Right lobe of liver (tissue), 6 donors: ENCODE results near the gene TAGLN3. TPM values are rescaled to one million over a fixed set of nuclear protein-coding genes. Genes with fewer than 3 reads are reported as not detected.
"Not testable (repeated sequence)": the region's sequence is repeated elsewhere in the genome, so short reads cannot be mapped to it uniquely, and the experiment has no call there.

ENCODE experiments used
- ATAC-seq, 4 donors: fragments of 200-7000 bp; cut with Tn5 transposase; one replicate each; pipeline ENCODE4 v1.9.1; 2020; ENCODE audit warnings: mild to moderate bottlenecking in 4 of 4, moderate library complexity in 4 of 4
- DNase-seq, 3 donors: peaks; one replicate each; pipeline ENCODE4 v3.0.0-alpha.2; 2020
- H3K27ac ChIP-seq, 3 donors: fragments of 200-600 bp; one replicate each; pipeline ENCODE4 v1.8.0; 2022
- H3K27me3 ChIP-seq, 2 donors: fragments of 200-600 bp; one replicate each; pipeline ENCODE4 v1.8.0; 2022
- H3K36me3 ChIP-seq, 4 donors: fragments of 200-600 bp; sonication (generic) in 1 of 4; one replicate each; pipeline versions ENCODE4 v1.5.1 to v1.8.0; 2017 to 2022; ENCODE audit warnings: control low read depth in 1 of 4
- H3K4me1 ChIP-seq, 4 donors: fragments of 200-600 bp; sonication (generic) in 1 of 4; one replicate each; pipeline versions ENCODE4 v1.5.1 to v1.8.0; 2017 to 2022; ENCODE audit warnings: control low read depth in 1 of 4
- H3K4me3 ChIP-seq, 3 donors: fragments of 200-600 bp; one replicate each; pipeline ENCODE4 v1.8.0; 2022
- H3K9me3 ChIP-seq, 4 donors: fragments of 200-600 bp; sonication (generic) in 1 of 4; one replicate each; pipeline versions ENCODE4 v1.5.1 to v1.8.0; 2017 to 2022; ENCODE audit warnings: control low read depth in 1 of 4
- CTCF ChIP-seq, 4 donors: fragments of 200-600 bp in 3 of 4; fragments of 450-650 bp in 1 of 4; IDR thresholded peaks; one replicate each; pipeline versions ENCODE4 v1.5.1 to v1.8.0; 2016 to 2022; ENCODE audit warnings: antibody characterized with exemption in 4 of 4, mild to moderate bottlenecking in 2 of 4
- POLR2A ChIP-seq: fragments of 450-650 bp; IDR thresholded peaks from one replicate; pipeline ENCODE4 v1.6.1; 2017; ENCODE audit warnings: antibody characterized with exemption, mild to moderate bottlenecking
- WGBS: methylation state at CpG from one replicate; pipeline ENCODE4 v1.1.6; 2018; ENCODE audit warnings: low coverage, low lambda C conversion rate; ENCODE audit not compliant: insufficient coverage; ENCODE audit errors: missing lambda C conversion rate; 5-methylcytosine and 5-hydroxymethylcytosine counted together
- intact Hi-C, 2 donors: fragments of 100-400 bp; cut with DNase I; formaldehyde crosslinking; loops; one replicate each; pipeline versions ENCODE4 v1.11.2 to v1.14.1; 2022
- total RNA-seq, 6 experiments: library from RNA; depleted of rRNA in 2 of 6; stranded (reverse); fragments of >200 nt in 2 of 6; fragmentation: NEBNext Ultra II Directional in 3 of 6; extraction: Animal tissue kit (Norgen Biotek cat#: 25700) in 3 of 6; gene quantifications; one replicate each; pipeline versions ENCODE4 v1.1.0 to v1.2.4, GENCODE V29; 2016 to 2023
- donor health status: DM: no; HTN: yes; CAD: no.
- donor health status: DM: no; HTN: no; CAD: no.
- donor health status: DM: no; HTN: no; CAD: no.
- donor health status: DM: no; HTN: yes; CAD: no.
- donor health status: DM: no; HTN: yes; CAD: no.

Gene TAGLN3
- total RNA-seq, 6 experiments from 2014 or later, result not detected

GRCh38 chr3:112035241-112035640, 36.5 kb downstream of the TAGLN3 start:
- no peaks in the 10 kb centered on the region for H3K36me3 ChIP-seq
- no peak overlapping the region for H3K27ac ChIP-seq
- H3K4me1 ChIP-seq, result no peaks in the 10 kb centered on the region
- intact Hi-C loops, result no loop called here
- H3K27me3 ChIP-seq, result no peaks in the 10 kb centered on the region
- 83% methylated on average over 3 of the region's 3 CpGs for WGBS
- H3K9me3 ChIP-seq, result no peaks in the 10 kb centered on the region
- TF ChIP-seq POLR2A, result no peak
- TF ChIP-seq CTCF (IDR thresholded peaks at IDR 0.05), result no peak
- no peak for ATAC-seq
- H3K4me3 ChIP-seq, result no peak overlapping the region
- no peak for DNase-seq

GRCh38 chr3:112037194-112037593, 38.5 kb downstream of the TAGLN3 start:
- H3K27me3 ChIP-seq, DNase-seq, H3K4me3 ChIP-seq, ATAC-seq, H3K4me1 ChIP-seq, intact Hi-C loops, H3K9me3 ChIP-seq, H3K36me3 ChIP-seq, H3K27ac ChIP-seq: not testable (repeated sequence)
- WGBS, result 46% methylated on average over 3 of the region's 4 CpGs

GRCh38 chr3:112038863-112039262, 40.1 kb downstream of the TAGLN3 start:
- ATAC-seq, result no peak
- Histone ChIP-seq H3K9me3 (no peaks in the 10 kb centered on the region), H3K4me3 (no peak overlapping the region), H3K27ac (no peak overlapping the region), H3K36me3 (no peaks in the 10 kb centered on the region), H3K27me3 (no peaks in the 10 kb centered on the region), H3K4me1 (peaks cover 0 to 4% (median 0%) of the 10 kb centered on the region in 4 donors)
- no peak for DNase-seq
- intact Hi-C loops, result no loop called here
- TF ChIP-seq CTCF (IDR thresholded peaks at IDR 0.05) (no peak), POLR2A (no peak)
- 61% methylated on average over 3 of the region's 3 CpGs for WGBS

- Histone ChIP-seq H3K4me1 (peaks cover 0 to 7% (median 0%) of the 10 kb centered on the region in 4 donors), H3K9me3 (no peaks in the 10 kb centered on the region), H3K4me3 (no peak overlapping the region), H3K36me3 (no peaks in the 10 kb centered on the region), H3K27ac (no peak overlapping the region), H3K27me3 (no peaks in the 10 kb centered on the region)
- no peak for DNase-seq
- TF ChIP-seq CTCF (IDR thresholded peaks at IDR 0.05) (no peak), POLR2A (no peak)
- no peak for ATAC-seq
- intact Hi-C loops, result no loop called here
These were observed 42.6 kb downstream of the TAGLN3 start for GRCh38 chr3:112041321-112041720.

- H3K9me3 ChIP-seq, result no peaks in the 10 kb centered on the region
- TF ChIP-seq CTCF (IDR thresholded peaks at IDR 0.05), result no peak
- TF ChIP-seq POLR2A, result no peak
- no peak overlapping the region for H3K4me3 ChIP-seq
- no peak overlapping the region for H3K27ac ChIP-seq
- intact Hi-C loops, result no loop called here
- H3K4me1 ChIP-seq, result peaks cover 0 to 7% (median 0%) of the 10 kb centered on the region in 4 donors
- ATAC-seq (no peak), DNase-seq (no peak)
- WGBS, result 49% methylated on average over 4 of the region's 6 CpGs
- H3K36me3 ChIP-seq, result no peaks in the 10 kb centered on the region
- H3K27me3 ChIP-seq, result no peaks in the 10 kb centered on the region
These were observed 44.1 kb downstream of the TAGLN3 start for GRCh38 chr3:112042842-112043280.
